Activated naive CD8-positive, alpha-beta T cell treated with anti-CD3 and anti-CD28 coated beads for 36 hours (primary cell): ENCODE measurements around the gene TIMP2. TPM values are rescaled to one million over a fixed set of nuclear protein-coding genes. Genes with fewer than 3 reads are reported as not detected.
A peak's percentile ranks its signal among the peaks of the same experiment; 100 is the strongest.
"Not testable (repeated sequence)": the region's sequence is repeated elsewhere in the genome, so short reads cannot be mapped to it uniquely, and the experiment has no call there.

Experiments
- DNase-seq: peaks from one replicate; pipeline ENCODE4 v3.0.0; 2021
- H3K27ac Mint-ChIP-seq: one replicate; pipeline ENCODE4 v1.8.0; 2022; ENCODE audit warnings: mild to moderate bottlenecking, moderate library complexity, mixed read lengths
- H3K27me3 Mint-ChIP-seq: one replicate; pipeline ENCODE4 v1.8.0; 2022; ENCODE audit warnings: mild to moderate bottlenecking, mixed read lengths
- H3K36me3 Mint-ChIP-seq: one replicate; pipeline ENCODE4 v1.8.0; 2021; ENCODE audit warnings: mild to moderate bottlenecking, mixed read lengths
- H3K4me1 Mint-ChIP-seq: one replicate; pipeline ENCODE4 v1.8.0; 2021; ENCODE audit warnings: mixed read lengths
- H3K4me3 Mint-ChIP-seq: one replicate; pipeline ENCODE4 v1.8.0; 2022; ENCODE audit warnings: mild to moderate bottlenecking, moderate library complexity, mixed read lengths
- H3K9me3 Mint-ChIP-seq: one replicate; pipeline ENCODE4 v1.8.0; 2022; ENCODE audit warnings: mixed read lengths
- total RNA-seq, 2 experiments: library from RNA; stranded (reverse); gene quantifications; one replicate each; pipeline ENCODE4 v1.2.3, GENCODE V29; 2021

The TIMP2 gene
- total RNA-seq, 2 experiments from 2014 or later, result 1.2 to 1.3 TPM

DNA sequence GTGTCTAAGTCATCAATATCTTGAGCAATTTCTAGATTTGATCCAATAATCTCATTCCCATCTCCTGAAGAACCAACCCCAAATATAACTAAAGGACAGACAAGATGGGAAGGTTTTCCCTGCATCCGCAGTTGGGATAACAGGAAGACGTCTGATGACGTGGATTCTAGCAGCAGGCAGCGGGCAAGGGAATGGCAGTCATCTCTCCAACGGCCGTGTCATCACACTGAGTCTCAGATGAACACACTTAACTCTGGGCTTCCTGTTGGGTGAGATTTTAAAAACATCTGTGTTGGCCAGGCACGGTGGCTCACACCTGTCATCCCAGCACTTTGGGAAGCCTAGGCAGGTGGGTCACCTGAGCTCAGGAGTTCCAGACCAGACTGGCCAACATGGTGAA, 20.9 kb upstream of the TIMP2 start:
- Mint-ChIP-seq H3K4me1 (no peaks in the 10 kb centered on the region), H3K27me3 (no peaks in the 10 kb centered on the region), H3K9me3 (peaks cover 8% of the 10 kb centered on the region), H3K27ac (no peak overlapping the region), H3K36me3 (no peaks in the 10 kb centered on the region), H3K4me3 (no peak overlapping the region)
- no peak for DNase-seq

DNA sequence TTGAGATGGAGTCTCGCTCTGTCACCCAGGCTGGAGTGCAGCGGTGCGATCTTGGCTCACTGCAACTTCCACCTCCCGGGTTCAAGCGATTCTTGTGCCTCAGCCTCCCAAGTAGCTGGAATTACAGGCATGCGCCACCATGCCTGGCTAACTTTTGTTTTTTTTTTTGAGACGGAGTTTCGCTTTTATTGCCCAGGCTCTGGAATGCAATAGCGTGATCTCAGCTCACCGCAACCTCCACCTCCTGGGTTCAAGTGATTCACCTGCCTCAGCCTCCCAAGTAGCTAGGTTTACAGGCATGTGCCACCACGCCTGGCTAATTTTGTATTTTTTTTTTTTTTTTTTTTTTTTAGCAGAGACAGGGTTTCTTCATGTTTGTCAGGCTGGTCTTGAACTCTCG, 20.3 kb upstream of the TIMP2 start:
- H3K36me3 Mint-ChIP-seq, H3K9me3 Mint-ChIP-seq, H3K27me3 Mint-ChIP-seq, DNase-seq, H3K27ac Mint-ChIP-seq, H3K4me3 Mint-ChIP-seq, H3K4me1 Mint-ChIP-seq: not testable (repeated sequence)

GRCh38 chr17:78944956-78945355, 19.8 kb upstream of the TIMP2 start:
- no peaks in the 10 kb centered on the region for H3K36me3 Mint-ChIP-seq
- no peak for DNase-seq
- H3K4me3 Mint-ChIP-seq, result no peak overlapping the region
- no peaks in the 10 kb centered on the region for H3K4me1 Mint-ChIP-seq
- H3K9me3 Mint-ChIP-seq, result peaks cover 3% of the 10 kb centered on the region
- H3K27ac Mint-ChIP-seq, result no peak overlapping the region
- H3K27me3 Mint-ChIP-seq, result no peaks in the 10 kb centered on the region

DNA sequence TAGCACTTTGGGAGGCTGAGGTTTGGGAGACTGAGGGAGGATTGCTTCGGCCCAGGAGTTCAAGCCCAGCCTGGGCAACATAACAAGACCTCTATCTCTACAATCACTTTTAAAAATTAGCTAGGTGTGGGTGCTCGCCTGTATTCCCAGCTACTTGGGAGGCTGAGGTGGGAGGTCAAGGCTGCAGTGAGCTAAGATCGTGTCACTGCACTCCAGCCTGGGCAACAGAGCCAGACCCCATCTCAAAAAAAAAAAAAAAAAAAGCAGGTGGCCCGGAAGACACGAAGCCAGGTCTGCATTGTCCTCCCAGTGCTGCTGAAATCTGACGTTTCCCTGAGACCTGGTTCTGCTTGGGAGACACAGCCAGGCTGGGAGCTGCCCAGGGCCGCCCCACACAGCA, 18.8 kb upstream of the TIMP2 start:
- Mint-ChIP-seq H3K27ac (no peak overlapping the region), H3K36me3 (no peaks in the 10 kb centered on the region), H3K4me3 (no peak overlapping the region), H3K27me3 (no peaks in the 10 kb centered on the region), H3K4me1 (no peaks in the 10 kb centered on the region), H3K9me3 (no peaks in the 10 kb centered on the region)
- DNase-seq, result no peak

GRCh38 chr17:78940708-78941107, 15.5 kb upstream of the TIMP2 start:
- no peak for DNase-seq
- H3K9me3 Mint-ChIP-seq, result no peaks in the 10 kb centered on the region
- H3K36me3 Mint-ChIP-seq, result no peaks in the 10 kb centered on the region
- H3K4me1 Mint-ChIP-seq, result no peaks in the 10 kb centered on the region
- H3K27ac Mint-ChIP-seq, result no peak overlapping the region
- H3K4me3 Mint-ChIP-seq, result no peak overlapping the region
- no peaks in the 10 kb centered on the region for H3K27me3 Mint-ChIP-seq

GRCh38 chr17:78940258-78940657, 15.1 kb upstream of the TIMP2 start:
- DNase-seq, result no peak
- Mint-ChIP-seq H3K27ac (no peak overlapping the region), H3K4me1 (no peaks in the 10 kb centered on the region), H3K9me3 (no peaks in the 10 kb centered on the region), H3K4me3 (no peak overlapping the region), H3K27me3 (no peaks in the 10 kb centered on the region), H3K36me3 (no peaks in the 10 kb centered on the region)

GRCh38 chr17:78939615-78940014, 14.4 kb upstream of the TIMP2 start:
- Mint-ChIP-seq H3K9me3 (no peaks in the 10 kb centered on the region), H3K27ac (no peak overlapping the region), H3K4me1 (no peaks in the 10 kb centered on the region), H3K36me3 (no peaks in the 10 kb centered on the region), H3K4me3 (no peak overlapping the region), H3K27me3 (no peaks in the 10 kb centered on the region)
- DNase-seq, result no peak

DNA sequence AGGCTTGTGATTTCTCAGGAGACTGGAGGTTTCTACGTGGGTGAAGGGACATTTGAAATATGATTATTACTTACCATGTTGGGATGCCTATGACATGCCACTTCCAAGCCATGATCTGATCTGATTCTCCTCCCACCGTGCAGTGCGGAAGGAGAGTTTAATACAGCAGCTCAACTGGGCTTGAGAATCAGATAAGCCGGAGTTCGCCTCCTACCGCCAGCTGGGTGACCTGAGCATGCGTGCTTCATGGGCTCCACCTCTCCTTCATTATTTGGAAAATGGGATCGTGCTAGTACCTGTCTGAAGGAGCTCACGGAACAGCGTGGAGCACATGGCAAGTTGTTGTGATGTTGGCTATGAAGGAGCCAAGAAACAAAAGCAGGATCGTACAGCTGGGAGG, 12.4 kb upstream of the TIMP2 start:
- Mint-ChIP-seq H3K4me3 (no peak overlapping the region), H3K27me3 (no peaks in the 10 kb centered on the region), H3K4me1 (no peaks in the 10 kb centered on the region), H3K36me3 (no peaks in the 10 kb centered on the region), H3K27ac (no peak overlapping the region), H3K9me3 (no peaks in the 10 kb centered on the region)
- no peak for DNase-seq

DNA sequence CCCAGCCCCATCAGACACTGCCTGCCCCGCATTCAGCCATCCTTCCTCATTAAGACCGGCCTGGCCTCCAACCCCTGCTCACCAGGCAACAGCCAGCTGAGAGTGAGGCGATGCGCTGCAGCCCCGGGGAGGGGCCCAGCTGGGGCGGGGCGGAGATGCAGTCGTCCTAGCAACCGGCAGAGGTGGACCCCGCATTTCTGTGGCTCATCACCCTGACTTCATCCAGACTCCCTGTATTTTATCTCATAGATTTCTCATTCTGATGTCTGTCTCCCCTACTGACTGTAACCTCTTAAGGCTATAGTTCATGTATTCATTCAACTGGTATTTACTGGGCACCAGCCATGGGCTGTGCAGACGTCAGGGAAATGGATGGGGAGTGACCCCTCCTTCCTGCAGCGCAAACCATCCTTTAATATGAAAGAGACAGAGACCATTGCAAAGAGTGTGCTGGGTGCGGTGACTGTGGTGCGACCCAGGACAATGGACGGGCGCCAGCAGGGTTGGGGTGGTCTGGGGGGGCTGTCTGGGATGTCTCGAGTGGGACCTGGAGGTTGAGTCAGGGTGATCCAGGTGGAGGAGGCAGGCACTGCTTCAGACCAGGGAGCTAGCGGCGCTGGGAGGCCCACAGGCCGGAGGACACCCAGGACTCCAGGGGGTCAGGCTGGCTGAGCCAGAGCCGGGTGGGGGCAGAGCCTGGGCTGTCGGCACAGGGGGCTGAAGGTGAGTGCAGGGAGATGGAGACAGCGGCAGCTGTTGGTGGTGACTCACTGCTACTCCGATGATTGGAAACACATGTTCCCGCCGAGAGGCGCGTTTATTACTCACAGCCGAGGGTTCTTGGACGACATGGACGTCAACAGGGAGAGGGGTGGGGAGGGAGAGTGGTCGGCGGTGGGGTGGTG, 10.5 kb upstream of the TIMP2 start:
- H3K27ac Mint-ChIP-seq, result no peak overlapping the region
- H3K36me3 Mint-ChIP-seq, result no peaks in the 10 kb centered on the region

DNA sequence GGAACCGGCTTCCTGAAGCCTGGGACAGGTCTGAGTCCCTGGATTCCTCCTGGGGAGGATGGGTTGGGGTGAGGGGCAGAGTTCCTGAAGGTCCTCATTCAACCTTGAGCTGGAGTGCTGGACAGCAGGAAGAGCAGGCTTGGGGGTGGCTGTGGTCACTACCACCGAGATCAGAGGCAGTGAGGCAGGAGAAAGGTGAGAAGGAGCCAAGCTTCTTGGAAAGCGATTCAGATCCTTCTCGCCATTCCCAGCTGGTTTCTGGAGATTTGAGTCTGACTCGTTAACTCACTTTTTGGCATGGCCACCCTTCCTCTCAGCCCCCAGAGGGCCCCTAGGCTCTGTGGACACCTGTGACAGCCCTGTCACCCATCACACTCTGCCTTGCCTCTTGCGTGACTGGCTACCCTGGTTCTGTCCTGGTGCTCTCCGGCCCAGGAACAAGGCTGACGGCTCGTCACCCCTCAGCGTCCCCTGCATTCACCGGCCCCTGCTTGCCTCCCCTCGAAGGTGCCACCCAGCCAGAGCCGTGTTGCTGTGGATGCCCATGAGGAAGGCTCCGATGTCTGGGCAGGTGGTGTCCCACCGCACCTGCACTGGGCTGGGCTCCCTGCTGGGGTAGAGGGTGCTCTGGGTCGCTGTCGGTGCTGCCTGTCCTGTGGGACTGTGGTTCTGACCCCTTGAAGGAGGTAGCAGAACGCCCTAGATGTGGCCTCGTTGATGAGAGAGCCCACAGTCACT, 9.7 kb upstream of the TIMP2 start:
- Mint-ChIP-seq H3K4me1 (no peaks in the 10 kb centered on the region), H3K4me3 (no peak overlapping the region), H3K27ac (no peak overlapping the region), H3K9me3 (no peaks in the 10 kb centered on the region), H3K36me3 (no peaks in the 10 kb centered on the region), H3K27me3 (no peaks in the 10 kb centered on the region)
- DNase-seq, result no peak

More for the DNA sequence above, 10.5 kb upstream of the TIMP2 start:
- H3K4me1 Mint-ChIP-seq, result no peaks in the 10 kb centered on the region
- no peak overlapping the region for H3K4me3 Mint-ChIP-seq
- H3K27me3 Mint-ChIP-seq, result no peaks in the 10 kb centered on the region
- no peaks in the 10 kb centered on the region for H3K9me3 Mint-ChIP-seq
- DNase-seq, result no peak

GRCh38 chr17:78933959-78934568, 8.9 kb upstream of the TIMP2 start:
- no peaks in the 10 kb centered on the region for H3K36me3 Mint-ChIP-seq
- no peaks in the 10 kb centered on the region for H3K4me1 Mint-ChIP-seq
- H3K27ac Mint-ChIP-seq, result no peak overlapping the region
- DNase-seq, result no peak
- no peaks in the 10 kb centered on the region for H3K9me3 Mint-ChIP-seq
- no peak overlapping the region for H3K4me3 Mint-ChIP-seq
- H3K27me3 Mint-ChIP-seq, result no peaks in the 10 kb centered on the region

- H3K9me3 Mint-ChIP-seq, result no peaks in the 10 kb centered on the region
- no peaks in the 10 kb centered on the region for H3K36me3 Mint-ChIP-seq
- H3K4me1 Mint-ChIP-seq, result no peaks in the 10 kb centered on the region
- peak; percentile 22 for DNase-seq
- no peaks in the 10 kb centered on the region for H3K27me3 Mint-ChIP-seq
- no peak overlapping the region for H3K4me3 Mint-ChIP-seq
- peak overlapping the region; percentile 65 for H3K27ac Mint-ChIP-seq
These were observed 8.1 kb upstream of the TIMP2 start for GRCh38 chr17:78933025-78933958.

- peaks cover 4% of the 10 kb centered on the region for H3K27me3 Mint-ChIP-seq
These were observed 5.0 kb upstream of the TIMP2 start for GRCh38 chr17:78929908-78930775.

More at GRCh38 chr17:78929908-78930775, 5.0 kb upstream of the TIMP2 start:
- DNase-seq, result no peak
- no peaks in the 10 kb centered on the region for H3K36me3 Mint-ChIP-seq
- no peaks in the 10 kb centered on the region for H3K9me3 Mint-ChIP-seq
- H3K4me1 Mint-ChIP-seq, result no peaks in the 10 kb centered on the region
- no peak overlapping the region for H3K4me3 Mint-ChIP-seq
- no peak overlapping the region for H3K27ac Mint-ChIP-seq
